ENCODE data around the gene DISP2. TPM values are rescaled to one million over a fixed set of nuclear protein-coding genes. Genes with fewer than 3 reads are reported as not detected.

Gene DISP2
- polyA plus RNA-seq, 1 donor: 0.35 TPM

DNA sequence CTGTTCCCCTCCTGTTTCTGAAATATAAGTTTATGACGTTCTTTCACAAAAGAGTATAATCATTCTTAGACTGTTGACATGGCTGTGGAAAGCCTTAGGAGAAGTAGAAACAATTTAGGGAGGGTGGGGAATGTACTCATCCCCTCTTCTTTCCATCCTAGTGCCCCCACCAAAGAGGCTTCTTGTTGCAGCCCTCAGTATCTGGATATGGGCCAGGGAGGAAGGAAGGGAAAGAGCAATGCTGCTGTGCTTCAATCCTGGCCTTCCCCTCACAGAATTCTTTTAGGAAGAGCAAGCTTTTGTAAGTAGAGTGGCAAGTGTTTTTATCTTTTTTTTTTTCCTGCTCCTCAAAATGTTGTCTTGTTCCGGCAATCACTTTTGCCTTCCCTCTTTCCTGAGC lies 32.8 kb upstream of the DISP2 start:
- no peak for DNase-seq

DNA sequence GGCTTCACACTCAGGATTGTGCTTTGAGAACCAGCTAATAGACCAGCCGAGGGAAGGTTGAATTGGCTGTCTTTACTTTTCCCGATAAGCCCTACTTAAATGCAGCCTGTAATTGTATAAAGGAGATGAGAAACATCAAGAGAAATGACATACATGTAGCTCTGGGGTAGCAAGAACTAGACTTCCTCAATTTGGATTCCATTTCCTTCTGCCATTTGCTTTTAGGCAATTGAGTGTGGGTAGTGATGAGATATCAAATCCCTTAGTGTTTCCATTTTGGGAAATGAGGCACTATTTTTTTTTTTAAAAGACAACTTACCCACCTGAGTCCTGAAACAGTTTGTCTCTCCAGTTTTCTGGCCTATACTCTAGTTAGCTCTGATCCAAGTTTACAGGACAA lies 32.3 kb upstream of the DISP2 start:
- DNase-seq: no peak

DNA sequence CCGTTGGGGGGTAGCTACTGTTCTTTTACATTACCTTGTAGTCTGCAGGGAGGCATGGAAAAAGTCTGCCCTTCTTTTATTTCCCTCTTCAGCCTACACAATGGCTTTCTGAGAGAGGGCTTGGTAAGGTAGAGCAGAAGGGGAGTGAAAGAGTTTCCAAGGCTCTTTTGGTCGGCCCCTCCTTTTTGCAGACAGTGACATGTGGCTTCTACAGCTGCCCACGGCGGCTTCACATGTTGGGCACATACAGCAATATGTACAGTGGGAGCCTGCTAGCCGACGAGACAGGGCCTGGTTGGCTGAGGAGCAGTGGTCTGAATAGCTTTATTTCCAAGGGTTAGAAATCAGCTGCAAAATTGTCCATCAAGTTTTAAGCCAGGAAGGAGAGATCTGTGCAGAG lies 30.6 kb upstream of the DISP2 start:
- no peak for DNase-seq

DNA sequence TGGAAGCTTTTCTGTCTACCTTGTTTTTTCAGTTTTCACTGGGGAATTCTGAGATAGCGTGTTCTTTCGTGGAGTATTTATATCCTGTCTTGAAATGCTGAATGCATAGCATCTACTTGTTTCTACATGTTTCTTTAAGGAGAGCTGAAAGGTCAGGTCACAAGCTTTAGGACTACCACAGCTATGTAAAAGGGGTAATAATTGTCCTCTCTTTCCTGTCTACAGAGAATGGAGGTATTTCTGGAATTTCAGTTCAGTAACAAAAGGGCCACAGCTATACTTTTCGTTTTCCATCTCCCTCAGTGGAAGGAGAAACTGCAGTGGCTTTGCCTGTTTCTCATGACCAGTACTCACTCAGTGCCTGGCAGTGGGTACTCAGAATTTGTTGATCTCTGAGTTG lies 29.8 kb upstream of the DISP2 start:
- no peak for DNase-seq

DNA sequence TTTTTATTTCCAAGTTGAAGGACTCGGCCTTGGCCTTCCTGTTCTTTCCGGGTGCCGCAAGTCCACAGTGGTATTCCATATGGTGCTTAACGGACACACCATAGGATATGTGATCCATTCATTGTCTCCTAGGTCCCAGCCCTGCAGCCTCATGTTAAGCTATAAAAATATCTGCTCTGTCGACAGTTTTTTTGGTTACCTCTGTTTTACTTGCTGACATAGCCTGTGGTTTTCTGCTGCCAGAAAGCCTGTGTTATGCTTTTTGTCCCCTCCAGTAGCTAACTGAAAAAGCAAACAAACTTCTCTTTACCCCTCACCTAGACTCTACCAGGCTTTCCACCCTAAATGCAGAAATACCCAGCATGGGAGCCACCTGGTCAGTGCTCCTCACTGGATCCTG lies 29.3 kb upstream of the DISP2 start:
- DNase-seq: no peak

DNA sequence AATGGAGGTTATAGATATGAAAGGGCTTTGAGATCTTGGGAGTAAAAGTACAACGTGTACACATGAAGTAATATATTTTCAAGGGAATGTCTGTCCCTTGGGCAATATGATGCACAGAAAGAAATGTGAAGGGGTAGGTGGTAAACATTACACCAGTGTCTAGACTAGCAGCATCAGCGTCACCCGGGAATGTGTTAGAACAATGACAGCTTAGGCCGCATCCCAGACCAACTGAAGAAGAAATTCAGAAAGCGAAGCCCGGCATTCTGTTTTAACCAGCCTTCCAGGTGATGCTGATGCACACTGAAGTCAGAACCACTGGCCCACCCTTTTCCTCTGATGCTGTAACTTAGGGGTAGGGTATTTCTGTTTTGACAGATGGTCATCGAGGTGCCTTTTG lies 28.2 kb upstream of the DISP2 start:
- no peak for DNase-seq

DNA sequence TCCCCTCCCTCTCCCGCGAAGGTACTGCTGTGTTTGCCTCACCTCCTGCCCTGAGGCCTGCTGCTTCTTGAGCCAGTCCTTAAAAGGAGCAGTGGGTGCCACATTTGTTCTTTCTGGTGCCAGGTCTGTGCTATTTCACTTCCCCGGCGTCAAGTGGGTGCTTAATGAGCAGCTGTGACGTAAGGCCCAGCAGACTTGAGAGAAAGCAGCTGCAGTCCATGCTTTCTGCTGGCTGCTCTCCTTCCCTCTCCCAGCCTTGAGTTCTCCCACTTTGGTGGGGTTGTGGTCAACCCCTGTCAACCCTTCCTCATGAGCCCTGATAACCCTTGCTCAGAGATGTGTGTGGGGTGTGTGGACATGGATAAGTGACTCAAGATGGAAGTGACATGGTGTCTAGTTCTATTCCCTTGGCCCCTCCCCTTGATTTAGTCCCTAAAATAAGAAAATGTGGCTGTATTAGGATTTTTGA lies 27.6 kb upstream of the DISP2 start:
- no peak for DNase-seq

DNA sequence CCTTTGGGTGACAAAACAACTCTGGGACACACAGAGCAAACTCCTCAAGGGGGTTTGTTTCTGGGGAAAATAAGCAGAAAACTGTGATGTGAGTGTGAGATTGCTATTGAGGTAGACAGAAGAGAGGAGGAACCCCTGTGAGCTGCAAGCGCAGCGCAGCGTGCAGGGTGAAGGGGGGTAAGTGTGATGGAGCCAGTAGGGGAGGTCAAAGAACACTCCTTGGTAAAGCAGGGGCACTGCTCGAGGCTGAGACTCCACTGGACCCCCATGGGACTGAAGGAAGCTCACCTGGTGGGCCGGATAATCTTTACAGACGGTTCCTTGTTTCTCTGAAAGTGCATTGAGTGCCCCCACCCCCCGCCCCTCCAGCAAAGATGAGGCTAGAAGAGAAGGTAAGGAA lies 27.0 kb upstream of the DISP2 start:
- no peak for DNase-seq

DNA sequence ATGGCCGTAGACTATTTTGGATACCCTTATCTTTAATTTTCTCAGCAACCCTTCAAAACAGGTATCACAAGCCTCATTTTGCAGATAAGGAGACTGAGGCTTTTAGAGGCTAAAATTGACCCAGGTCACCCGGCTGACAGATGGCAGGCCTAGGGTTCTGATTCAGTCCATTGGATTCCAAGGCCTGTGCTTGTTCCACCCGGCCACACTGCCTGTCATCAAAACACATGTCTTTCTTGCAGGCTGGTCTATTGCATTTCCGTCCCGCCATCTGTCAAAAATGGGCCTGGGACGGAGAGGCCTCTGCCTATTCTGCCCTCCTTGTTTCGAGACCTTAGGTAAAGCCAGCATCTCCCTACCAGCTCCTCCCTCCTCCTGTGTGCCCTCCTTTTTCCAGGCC lies 26.4 kb upstream of the DISP2 start:
- DNase-seq: no peak

DNA sequence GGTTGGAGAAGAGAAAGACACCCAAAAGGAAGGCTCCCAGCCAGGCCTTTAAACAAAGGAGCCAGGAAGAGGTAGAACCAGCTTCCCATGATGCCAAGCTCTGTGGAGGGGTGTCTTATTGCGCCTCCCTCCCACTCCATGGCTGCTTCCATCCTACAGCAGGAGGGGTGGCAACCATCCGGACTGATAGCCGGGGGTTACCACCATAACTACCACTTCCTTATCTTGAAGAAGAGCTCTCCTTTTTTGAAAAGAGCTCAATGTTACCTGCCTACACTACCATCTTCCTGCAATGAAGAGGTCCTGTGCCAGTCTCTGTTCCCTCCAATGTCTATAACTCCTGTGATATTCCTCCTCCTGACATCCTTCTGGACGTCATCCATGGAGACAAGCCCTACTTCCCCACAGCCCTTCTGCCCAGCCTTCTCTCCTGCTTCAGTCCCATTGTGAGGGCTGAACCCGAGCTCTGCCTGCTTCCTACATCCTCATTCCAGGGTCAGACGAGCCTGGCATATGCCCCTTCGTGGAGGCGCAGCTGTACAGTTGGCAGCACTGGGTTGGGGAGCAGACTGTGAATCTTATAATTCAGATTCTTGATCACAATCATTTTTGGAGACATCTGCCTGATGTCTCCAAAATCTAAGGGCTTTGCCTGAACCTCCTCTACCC lies 25.8 kb upstream of the DISP2 start:
- DNase-seq: no peak

DNA sequence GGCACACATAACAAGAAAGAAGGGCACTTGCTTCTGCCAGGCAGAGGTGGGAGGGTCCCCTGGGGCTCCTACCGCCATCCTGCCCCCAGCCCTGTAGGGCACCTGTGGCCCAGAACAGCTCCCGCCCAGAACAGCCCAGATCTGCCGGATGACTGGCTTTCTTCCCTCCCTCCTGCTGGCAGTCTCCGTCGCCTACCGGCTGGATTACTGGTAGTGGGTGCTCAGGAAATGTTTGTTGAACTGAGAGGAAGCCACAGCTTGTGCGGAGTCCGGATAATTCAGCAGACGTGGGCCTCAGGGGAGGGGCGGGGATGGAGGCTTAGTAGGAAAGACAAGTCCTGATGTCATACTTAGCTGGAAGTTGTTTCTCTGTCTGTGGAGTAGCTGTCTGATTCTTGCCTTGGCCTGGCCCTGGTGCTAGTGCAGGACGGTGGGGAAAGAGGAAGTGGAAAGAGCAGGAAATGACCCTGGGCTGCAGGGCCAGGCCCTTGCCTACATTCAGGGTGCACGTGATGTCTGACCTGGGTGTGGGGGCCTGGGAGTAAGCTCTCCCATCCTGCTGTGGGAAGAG lies 24.0 kb upstream of the DISP2 start:
- DNase-seq: no peak

DNA sequence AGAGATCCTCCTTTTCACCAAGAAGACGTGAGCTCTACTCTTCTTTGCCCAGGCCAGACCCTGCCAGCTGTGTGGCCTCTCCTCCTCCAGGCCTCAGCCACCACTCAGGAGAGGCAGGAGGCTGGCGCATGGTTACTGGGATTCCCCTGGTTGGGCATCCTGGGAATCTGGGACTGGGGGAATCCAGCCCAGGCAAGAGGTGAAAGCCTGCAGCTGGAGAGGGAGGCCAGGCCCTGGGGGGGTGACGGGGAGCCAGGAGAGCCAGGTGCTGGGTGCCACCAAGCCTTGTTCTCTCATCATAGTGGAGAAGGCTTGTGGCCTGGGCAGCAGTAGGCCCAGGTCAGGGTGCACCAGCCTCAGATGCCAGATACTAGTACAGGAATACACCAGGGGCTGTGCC lies 23.5 kb upstream of the DISP2 start:
- DNase-seq: no peak

DNA sequence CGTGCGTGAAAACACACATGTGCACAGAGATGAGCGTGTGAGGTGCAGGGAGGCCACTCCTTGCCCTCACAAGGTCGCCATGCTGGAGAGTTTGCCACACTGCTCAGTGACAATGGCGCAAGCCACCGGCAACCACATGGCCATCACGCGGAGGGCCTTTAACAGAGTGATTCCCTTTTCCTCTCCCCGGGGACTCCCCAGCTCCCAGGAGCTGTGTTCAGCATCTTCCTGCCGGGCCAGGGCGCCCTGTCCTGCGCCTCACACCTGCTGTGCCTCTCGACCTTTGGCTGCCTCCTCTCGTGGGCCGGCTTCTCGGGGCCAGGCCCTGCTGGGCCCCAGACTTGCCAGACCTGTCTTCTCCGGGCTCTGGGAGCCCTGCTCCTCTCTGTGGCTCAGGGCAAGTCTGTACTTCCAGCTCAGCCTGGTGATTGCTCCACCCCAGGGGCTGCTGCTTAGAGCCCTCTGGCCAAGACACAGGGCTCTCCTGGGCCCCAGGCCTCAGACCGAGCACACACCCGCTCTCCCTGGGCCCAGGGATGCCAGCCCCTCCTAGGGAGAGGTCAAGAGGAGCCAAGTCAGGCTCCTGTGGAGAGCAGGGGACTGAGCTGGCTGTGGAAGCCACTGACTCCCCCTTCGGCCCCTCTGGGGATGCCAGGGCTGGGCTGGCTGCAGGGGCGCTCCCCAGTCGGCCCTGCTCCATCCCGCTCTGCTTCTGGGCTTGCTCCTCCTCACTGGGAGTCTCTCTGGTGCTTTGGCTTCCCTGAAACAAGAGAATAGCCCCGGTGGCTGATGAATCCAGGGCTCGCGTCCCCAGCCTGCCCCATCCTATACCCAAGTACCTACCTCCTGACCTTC lies 22.9 kb upstream of the DISP2 start:
- DNase-seq: no peak

DNA sequence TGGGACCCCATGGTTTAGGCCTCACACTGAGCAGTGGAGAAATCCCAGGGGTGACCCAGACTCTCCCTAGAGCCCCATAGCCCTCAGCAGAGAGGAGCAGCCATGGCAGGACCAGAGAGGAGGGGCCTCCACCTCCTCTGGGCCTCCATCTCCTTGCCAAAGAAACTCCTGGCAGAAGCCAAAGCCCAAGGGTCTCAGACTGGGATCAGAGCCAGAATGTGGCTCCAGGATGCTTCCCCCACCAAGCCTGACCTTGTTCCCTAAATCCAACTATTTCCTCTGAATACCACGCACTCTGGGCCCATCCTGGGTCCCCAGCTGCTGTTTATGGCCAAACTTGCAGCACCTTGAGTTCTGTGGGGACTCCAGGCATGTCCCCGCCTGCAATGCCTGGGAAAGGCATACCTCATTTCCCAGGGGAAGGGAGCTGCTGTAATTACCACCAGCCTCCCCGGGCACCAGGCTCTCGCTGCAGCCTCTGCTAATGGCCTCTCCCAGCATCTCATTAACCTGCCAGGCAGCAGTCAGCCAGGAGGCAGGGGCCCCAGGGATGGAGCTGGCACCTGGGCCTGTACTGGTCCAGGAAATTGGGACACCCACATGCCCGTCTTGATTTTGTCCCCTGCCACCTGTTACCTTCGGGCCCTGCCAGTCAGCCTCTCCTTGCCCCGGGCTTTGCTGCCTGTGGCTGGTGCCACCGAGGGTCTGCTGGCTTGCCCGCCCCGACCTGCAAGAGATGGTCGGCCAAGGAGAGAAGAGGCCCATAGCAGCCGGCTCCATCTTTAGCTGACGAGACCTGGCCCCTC lies 21.9 kb upstream of the DISP2 start:
- no peak for DNase-seq

DNA sequence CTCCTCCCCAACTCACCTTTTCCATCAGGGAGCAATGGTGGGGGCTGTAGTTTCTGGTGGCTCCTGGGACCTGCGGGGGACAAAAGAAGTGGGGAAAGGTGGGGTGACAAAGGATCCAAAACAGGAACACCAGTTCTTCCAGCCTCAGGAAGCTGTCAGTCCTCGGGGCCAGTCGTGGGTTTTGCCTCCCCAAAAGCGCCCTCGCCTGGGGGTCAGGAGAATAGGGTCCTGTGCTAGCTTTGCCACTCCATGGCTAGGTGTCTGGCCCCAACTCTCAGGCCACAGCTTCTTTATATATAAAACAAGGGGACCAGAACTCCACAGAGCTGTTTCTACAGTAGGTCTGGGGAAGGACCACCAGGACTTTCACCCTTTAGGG lies 21.3 kb upstream of the DISP2 start:
- DNase-seq: no peak

DNA sequence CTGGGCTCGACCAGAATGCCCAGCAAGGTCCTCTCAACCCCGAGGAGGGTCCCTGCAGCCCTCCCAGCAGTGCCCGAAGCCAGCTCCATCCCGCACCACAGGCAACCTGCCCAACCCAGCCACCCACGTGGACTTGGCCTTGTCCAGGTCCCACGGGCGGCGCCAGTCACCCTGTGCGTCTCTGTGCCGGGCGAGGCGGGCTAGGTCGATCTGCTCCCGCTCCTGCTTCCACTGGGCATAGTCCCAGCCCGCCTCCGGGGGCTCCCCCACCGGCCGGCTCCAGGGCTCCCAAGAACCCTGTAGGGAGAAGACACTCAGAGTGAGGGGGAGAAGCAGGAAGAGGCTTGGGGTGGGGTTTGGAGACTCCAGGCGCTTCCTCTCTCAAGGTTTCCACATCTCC lies 20.4 kb upstream of the DISP2 start:
- no peak for DNase-seq

DNA sequence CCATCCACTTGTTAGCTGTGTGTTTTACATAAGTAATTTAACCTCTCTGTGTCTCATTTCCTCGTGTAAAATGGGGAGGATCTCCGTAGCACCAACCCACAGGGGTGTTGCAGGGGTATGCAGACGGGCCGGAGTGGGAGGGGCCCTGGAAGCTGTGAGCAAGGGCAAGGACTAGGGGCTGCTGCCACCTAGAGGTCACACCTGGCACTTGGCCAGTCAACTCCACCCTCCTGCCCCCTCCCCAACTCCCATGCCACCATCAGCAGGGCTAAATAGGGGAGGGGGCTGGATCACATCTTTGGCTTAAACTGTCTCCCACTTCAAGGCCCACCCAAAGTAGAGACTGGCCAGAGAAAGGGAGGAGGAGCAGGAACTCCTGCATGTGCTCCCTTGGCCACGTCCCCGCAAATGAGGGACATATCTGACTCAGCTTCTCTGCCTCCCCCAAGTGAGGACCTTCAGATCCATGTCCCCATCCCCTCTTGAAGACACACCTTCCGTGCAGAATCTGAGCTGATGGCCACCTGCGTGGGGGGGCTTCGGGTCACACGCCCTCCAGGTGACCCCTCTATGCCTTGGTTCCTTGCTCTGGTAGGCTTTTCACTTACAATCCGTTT lies 19.9 kb upstream of the DISP2 start:
- no peak for DNase-seq

DNA sequence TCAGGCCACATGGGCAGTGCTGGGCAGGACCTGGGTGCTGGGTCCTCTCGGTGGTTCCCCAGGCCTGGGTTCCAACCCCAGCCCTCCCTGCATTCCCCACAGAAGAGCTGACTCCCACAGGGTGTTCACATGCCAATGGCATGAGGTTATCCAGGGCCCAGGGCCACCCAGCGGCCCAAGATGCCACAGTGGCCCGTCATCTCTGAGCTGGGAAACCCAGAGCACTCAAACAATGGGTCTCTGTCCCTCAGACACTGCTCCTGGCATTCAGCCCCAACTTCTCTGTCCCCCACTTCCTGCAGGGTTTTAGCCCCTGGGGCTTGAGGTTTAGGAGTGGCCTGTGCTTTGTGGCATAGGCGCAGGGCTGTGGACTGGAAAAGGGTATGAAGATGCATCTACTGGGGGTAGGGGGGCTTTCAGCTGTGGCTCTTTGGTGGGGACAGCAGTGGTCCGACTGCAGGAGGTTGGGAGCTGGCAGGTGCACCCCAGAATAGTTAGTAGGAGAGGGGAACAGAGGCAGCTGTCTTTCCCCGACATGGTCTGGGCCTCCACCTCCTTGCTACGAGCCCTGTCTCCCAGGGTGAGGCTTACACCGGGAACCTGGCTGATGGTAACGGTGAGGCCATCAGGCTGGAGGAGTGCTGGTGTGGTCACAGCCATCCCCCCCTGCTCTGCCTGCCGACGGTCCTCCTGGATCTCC lies 18.9 kb upstream of the DISP2 start:
- DNase-seq: no peak

DNA sequence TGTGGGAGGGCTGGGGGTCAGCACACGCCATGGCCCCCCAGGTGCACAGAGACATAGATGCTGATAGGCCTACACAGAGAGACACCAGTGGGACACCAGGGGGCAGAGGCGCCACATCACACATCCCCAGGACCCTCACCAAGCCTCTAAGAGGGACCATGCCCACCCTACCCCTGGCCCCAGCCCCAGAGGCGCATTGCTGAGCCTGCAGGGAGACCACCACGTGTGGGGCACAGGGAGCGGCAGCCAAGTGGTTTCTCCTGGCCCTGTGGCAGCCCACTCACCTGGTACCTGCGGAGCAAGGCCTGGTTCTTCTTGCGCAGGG lies 18.4 kb upstream of the DISP2 start:
- DNase-seq: no peak

DNA sequence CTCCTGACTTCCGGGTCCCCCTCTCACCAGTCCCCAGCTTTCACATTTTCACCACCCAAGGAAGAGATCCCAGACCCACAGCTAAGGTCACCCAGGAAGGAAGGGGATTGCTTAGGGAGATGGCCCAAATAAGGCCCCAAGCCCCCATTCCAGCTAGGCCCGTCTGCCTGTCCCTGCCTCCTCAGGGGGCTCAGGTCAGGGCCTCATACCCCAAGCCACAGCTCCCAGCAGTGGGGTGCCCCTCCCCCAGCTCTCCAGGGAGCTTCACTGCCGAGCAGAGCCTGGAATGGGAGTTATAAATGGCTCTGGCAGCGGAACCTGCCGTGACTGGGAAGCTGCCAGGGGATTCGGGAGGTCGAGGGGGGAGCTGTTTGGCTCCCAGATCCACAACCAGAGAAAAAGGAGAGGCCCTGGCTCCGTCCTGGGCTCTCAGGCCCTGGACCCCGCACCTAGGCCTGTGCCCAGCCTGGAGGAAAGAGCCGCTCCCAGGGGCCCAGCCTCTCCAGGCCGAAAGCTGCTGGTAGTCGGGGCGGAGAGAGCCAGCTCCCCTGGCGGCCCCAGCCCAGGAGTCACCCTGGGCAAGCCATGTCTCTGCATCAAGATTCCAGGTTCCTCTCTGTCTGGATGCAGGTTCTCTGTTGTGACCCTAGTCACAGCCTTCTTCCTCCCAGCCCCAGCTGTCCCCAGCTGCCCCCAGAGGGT lies 17.8 kb upstream of the DISP2 start:
- no peak for DNase-seq

Data from left kidney (tissue), 2 donors.